Iris pigment epithelial cell (primary cell): ENCODE data around the gene MIA.
"Not testable (repeated sequence)": the region's sequence is repeated elsewhere in the genome, so short reads cannot be mapped to it uniquely, and the experiment has no call there.

Source experiments
- DNase-seq: peaks from one replicate; pipeline ENCODE4 v3.0.0-alpha.2; 2011; ENCODE audit warnings: low read depth

MIA gene

GRCh38 chr19:40750874-40751537, 24.3 kb upstream of the MIA start, which contains the start of gene SNRPA:
TSS of gene SNRPA (plus strand) at chr19:40751203. CDS start at chr19:40751409, 206 bp downstream.
- DNase-seq: peak; percentile 98

DNA sequence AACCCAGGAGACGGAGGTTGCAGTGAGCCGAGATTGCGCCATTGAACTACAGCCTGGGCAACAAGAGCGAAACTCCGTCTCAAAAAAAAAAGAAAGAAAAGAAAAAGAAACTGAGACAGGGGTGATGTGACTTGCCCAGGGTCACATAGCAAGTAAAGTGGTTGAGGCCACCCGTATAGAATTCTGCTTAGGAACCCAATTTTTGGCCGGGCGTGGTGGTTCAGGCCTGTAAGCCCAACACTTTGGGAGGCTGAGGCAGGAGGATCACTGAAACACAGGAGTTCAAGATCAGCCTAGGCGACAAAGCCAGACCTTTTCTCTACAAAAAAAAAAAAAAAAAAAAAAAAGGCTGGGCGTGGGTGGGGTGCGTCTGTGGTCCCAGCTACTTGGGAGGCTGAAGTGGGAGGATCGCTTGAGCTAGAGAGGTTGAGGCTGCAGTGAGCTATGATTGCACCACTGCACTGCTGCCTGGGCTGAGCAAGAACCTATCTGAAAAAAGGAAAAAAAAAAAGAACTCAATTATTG, 23.0 kb upstream of the MIA start:
- DNase-seq: no peak

GRCh38 chr19:40754611-40755247, 20.6 kb upstream of the MIA start:
- peak; percentile 14 for DNase-seq

- DNase-seq: no peak
These were observed 20.1 kb upstream of the MIA start for GRCh38 chr19:40755248-40755624.

DNA sequence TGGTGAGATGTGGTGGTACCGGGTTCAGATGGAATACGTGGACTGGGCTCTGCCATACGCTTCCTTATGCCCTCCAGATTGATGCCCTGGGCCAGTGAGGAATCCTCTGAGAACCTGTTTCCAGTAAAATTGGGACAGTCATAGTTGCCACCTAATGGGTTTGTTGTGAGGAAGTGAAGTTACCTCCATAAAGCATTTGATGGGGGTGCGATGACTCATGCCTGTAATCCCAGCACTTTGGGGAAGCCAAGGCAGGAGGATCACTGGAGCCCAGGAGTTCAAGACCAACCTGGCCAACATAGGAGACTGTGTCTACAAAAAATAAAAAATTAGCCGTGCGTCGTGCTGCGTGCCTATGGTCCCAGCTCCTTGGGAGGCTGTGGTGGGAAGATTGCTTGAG, 19.5 kb upstream of the MIA start:
- DNase-seq: no peak

- DNase-seq: no peak
These were observed 18.7 kb upstream of the MIA start for GRCh38 chr19:40756502-40757110.

GRCh38 chr19:40758491-40758890, 16.8 kb upstream of the MIA start:
- DNase-seq: no peak

DNA sequence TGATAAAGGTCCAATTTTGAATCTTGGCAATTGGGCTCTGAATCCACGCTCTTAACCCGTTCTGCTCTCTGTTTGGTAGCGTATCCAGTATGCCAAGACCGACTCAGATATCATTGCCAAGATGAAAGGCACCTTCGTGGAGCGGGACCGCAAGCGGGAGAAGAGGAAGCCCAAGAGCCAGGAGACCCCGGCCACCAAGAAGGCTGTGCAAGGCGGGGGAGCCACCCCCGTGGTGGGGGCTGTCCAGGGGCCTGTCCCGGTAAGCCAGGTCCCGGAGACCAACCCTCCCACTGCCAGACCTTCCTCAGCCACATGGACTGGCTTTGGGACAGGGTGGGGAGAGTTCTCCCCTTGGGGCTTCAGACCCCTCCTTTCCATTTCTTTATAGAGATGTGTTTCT, 16.0 kb upstream of the MIA start:
- DNase-seq: no peak

DNA sequence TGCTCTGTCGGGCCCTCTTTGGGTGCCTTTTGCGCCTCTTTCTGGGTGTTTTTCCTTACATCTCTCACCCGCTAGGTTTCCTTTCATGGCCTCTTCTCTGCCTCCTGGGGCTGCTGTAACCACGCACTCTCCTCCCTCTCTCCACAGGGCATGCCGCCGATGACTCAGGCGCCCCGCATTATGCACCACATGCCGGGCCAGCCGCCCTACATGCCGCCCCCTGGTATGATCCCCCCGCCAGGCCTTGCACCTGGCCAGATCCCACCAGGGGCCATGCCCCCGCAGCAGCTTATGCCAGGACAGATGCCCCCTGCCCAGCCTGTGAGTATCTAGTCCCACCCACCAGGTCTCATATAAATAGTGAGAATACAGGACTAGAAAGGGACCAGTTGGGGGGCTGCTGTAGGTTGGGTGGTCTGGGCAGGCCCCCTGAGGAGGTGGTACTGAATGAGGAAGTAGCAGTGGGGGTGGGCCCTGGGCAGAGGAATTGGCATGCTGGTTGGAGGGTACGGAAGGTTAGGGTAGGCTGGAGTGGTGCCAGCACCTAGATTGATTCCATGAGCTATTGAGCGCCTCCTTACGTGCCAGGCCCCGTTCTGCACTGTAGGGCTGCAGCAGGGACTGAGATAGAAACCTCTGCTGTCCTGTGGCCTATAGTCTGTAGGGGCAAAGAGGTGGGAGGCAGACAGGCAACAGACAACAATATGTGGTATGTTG, 12.4 kb upstream of the MIA start:
- no peak for DNase-seq

DNA sequence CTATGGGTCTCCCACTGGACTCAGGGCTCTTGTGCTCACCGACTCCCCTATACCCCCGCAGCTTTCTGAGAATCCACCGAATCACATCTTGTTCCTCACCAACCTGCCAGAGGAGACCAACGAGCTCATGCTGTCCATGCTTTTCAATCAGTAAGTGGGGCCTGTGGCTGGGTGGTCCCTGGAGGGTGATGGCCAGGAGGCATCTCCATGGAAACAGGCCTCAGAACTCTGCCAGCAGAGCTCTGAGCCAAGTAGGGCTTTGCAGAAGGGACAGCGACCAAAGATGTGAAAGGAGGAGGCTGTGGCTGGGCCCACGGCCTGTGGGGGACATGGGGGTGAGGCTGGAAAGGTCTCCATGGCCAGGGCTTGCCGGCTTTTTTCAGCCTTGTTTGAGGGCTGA, 11.8 kb upstream of the MIA start:
- DNase-seq: no peak

GRCh38 chr19:40763963-40764362, 11.4 kb upstream of the MIA start:
- DNase-seq: no peak

- not testable (repeated sequence) for DNase-seq
These were observed 8.9 kb upstream of the MIA start for GRCh38 chr19:40766385-40766784.

- no peak for DNase-seq
These were observed 6.5 kb upstream of the MIA start for GRCh38 chr19:40768869-40769268.

- DNase-seq: not testable (repeated sequence)
These were observed 4.0 kb upstream of the MIA start for GRCh38 chr19:40771101-40771862.

GRCh38 chr19:40775632-40776022, 306 bp downstream of the MIA start:
- no peak for DNase-seq

GRCh38 chr19:40776364-40776763, 1.0 kb downstream of the MIA start:
- DNase-seq: no peak

- peak; percentile 92 for DNase-seq
These were observed 1.8 kb downstream of the MIA start for GRCh38 chr19:40776932-40777644.

DNA sequence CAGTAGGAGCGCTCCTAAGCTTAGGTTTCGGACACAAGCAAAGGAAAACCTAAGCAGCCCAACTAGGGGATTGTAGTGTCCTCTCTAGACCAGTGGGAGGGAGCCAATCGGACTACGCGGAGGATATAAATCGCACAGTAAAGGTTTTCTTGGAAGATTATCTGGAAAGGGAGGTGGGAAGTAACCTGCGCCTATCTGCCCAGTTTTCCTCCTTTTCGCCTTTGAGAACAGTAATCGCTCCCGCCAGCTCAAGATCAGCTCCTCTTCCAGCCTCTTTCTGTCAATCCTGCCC, 2.3 kb downstream of the MIA start:
- DNase-seq: no peak

- DNase-seq: peak; percentile 100
These were observed 2.8 kb downstream of the MIA start, which contains the start of gene RAB4B for GRCh38 chr19:40777937-40778705. TSS of gene RAB4B (plus strand) at chr19:40778247. CDS start at chr19:40778376, 129 bp downstream.

GRCh38 chr19:40778706-40779284, 3.5 kb downstream of the MIA start:
- DNase-seq: peak; percentile 63
